Hematopoietic multipotent progenitor cell (in vitro differentiated cells): ENCODE data around the gene LARP6. TPM values are rescaled to one million over a fixed set of nuclear protein-coding genes. Genes with fewer than 3 reads are reported as not detected.
"Not testable (repeated sequence)": the region's sequence is repeated elsewhere in the genome, so short reads cannot be mapped to it uniquely, and the experiment has no call there.

Source experiments
- DNase-seq, 3 donors: peaks; one replicate each; pipeline ENCODE4 v3.0.0-alpha.2; 2011 to 2015; ENCODE audit warnings: low read depth in 2 of 3, low spot score in 2 of 3
- total RNA-seq: library from RNA; depleted of rRNA; stranded (reverse); fragments of >200 nt; gene quantifications from one replicate; pipeline ENCODE4 v1.2.3, GENCODE V29; 2012

The LARP6 gene
- total RNA-seq, 1 donor, result 1.3 TPM

DNA sequence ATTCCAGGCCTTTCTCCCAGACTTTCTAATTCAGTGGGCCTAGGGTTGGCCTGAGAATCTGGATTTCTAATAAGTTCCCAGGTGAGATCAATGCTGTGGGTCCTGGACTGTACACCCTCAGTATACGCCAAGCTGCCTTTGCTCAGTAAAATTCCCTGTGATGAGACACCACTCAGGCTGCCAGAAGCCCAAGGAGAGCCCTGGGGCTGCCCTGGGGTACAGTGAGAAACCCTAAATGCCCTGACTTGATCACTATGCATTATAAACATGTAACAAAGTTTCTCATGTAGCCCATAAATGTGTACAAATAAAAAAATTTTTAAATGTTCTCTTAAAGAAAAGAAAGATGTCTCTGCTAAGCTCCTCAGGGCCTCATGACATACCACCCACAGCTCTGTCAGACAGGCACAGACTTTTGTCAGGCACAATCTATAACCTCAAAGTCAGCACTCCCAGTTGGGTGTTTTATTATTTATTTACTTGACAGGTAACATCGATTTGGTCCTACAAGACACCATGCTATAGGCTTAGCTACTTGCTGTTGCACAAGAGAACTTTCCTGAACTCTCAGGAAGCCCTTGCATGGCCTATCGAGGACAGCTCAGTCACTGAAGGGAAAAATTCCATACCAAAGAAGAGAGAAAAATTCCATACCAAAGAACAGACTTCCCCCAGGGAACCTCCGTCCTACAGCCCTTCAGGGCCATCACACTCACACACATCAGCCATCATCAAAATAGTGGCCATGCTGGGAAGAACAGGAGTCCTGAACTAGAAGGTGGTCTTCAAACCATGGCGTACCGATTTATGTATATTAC, 22.7 kb downstream of the LARP6 start:
- no peak for DNase-seq

DNA sequence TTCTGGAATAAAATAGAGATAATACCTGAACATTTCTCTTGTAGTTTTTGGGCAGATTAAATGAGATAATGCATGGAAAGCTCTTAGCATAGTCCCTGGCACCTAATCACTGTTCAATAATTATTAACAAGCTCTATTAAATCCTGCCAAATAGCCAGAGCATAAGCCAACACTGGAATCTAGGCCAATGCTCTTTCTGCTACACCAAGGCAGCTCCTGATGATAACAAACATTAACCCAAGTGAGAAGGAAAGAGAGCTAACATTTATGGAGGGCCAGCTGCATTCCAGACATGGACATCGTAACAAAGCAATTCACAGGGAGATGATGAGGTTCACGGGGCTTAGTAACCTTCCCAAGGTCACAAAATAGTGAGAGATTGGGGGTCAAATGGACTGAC, 23.3 kb downstream of the LARP6 start:
- no peak for DNase-seq

DNA sequence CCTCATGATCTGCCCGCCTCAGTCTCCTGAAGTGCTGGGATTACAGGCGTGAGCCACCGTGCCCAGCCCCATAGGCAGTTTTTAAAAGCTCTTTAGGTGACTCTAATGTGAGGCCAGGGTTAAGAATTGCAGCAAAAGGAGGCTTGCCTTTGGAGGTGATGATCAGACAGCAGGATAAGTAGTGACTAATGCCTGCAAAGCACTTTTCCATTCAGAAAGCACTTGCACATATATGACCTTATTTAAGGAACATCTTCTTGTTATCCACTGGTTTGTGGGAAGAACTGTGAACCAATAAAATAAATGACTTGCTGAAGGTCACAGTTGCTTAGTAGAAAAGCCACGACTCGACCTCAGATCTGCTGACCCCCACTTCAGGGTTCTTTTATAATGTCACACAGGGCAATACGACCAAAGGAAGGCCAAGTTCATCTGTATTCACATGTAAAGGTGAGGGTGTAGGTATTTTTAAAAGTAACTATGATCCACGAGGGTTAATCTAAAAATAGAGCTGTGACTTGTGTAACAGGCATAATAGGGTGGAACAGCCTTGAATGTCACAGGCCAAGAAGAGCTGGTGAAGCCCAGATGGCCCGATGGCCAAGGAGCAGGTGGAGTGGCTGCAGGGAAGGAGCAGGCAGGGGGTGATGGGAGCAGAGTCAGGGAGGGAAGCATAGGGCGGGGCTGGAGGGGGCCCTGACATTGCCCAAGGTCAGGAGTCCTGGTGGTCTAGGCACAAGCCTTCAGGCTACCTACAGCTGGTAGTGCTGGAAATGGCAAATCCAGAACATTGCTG, 24.4 kb downstream of the LARP6 start:
- DNase-seq, result no peak

DNA sequence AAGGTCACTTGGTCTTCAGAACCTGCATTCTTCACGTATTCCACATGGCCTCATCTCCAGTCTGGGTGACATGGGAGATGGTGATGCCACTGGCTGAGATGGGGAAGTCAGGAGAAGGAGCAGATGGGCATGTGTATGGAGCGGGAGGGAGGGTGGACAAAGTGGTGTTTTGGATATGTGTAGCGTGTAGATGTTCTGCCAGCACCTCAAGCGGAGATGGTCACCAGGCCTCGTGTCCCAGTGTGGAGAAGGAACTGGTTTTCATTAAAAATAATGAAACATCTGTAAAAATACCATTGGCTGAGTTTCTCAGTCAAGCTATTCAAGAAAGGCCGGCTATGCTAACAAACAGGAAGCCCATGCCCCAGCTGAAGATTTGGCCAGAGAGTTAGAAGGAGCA, 26.2 kb downstream of the LARP6 start:
- DNase-seq, result no peak

- DNase-seq, result no peak
Measured at GRCh38 chr15:70826634-70827033, 27.3 kb downstream of the LARP6 start.

GRCh38 chr15:70825841-70826240, 28.1 kb downstream of the LARP6 start:
- DNase-seq, result no peak

- DNase-seq, result no peak
Measured at GRCh38 chr15:70823196-70823595, 30.8 kb downstream of the LARP6 start.

- no peak for DNase-seq
Measured at GRCh38 chr15:70820214-70820613, 33.7 kb downstream of the LARP6 start.

DNA sequence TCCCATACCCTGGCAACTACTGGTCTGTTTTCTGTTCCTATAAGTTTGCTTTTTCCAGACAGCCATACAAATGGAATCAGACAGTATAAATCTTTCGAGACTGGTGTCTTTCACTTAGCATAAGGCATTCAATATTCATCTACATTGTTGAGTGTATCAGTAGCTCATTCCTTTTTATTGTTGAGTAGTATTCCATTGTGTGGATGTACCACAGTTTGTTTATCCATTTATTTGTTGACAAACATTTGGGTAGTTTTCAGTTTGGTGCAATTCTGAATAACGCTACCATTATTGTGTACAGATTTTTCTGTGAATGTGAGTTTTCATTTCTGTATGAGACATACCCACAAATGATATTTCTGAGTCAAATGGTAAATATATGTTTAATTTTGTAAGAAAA, 35.4 kb downstream of the LARP6 start:
- DNase-seq, result no peak

DNA sequence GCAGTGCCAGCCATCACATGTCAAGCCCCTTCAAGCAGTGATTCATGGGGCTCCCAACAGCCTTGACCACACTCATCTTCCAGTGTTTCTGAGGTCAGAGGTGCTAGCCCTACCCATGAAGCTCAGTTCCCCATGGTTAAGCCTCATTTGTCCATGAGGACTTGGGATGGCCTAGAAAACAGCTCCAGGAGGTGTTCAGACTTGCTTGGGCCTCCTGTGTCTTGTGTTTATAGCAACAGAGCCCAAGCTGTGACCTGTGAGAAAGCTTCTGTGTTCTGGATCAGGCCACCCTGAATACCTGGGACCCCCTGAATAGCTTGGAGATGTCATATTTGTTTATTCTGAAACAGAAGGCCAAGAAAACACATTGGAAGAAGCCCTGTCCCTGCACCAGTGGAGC, 36.7 kb downstream of the LARP6 start:
- no peak for DNase-seq

DNA sequence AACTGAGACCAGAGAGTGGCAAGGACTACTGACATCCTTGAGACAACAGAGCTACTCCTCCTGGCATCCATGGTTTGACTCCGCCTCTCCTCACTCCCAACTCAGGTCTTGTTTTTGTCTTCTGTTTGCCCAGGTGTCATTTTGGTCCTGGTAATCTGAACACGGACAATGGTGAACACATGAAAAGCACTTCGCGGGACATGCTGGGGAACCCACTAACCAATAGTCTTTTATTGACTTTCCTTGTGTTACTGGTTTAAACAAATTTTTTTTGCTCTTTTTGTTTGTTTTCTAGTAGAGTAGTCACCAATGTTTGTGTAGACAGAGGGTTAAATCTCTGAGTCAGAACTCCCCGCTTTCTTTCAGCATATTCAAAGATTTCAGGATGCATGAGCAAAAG, 38.4 kb downstream of the LARP6 start:
- DNase-seq, result no peak

DNA sequence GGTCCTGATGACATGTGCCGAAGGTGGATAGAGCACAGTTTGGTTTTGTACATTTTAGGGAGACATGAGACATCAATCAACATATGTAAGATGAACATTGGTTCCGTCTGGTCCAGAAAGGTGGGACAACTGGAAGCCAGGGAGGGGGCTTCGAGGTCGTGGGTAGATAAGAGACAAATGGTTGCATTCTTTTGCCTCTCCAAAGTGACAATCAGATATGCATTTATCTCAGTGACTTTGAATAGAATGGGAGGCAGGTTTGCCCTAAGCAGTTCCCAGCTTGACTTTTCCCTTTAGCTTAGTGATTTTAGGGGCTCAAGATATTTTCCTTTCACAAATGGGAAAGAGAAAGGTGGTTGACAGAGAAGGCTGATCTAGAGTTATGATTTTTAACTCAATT, 38.9 kb downstream of the LARP6 start:
- not testable (repeated sequence) for DNase-seq

GRCh38 chr15:70812827-70813364, 41.1 kb downstream of the LARP6 start:
- DNase-seq, result no peak

DNA sequence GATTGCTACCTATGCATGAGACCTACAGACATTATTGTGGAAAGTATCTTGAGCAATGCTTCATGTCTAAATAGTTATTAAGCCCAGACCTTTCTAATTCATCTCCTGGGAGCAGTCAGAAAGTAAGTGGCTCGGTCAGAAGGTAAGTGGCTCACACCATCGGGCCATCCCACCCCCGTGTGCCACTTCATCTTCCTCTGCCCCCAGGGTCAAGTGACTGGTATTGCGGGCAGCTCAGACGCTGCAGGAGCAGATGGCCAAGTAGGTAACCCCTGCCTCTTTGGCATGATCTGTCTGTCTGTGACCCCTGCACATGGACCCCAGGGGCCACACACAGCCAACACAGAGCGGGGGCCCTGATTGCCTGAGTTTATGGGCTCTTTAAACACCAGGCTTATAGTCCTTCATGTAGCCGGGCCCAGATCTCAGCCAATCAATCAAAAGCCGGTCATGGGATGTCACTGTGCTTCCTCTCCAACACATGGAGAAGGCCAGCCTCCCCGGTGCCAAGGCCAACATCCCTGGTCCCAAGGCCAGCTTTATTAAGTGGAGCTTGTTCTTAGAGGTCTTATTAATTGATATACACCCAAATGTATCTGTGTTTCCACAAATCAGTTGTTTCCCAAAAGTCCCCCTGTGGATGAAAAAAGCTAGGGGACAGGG, 42.9 kb downstream of the LARP6 start:
- no peak for DNase-seq

DNA sequence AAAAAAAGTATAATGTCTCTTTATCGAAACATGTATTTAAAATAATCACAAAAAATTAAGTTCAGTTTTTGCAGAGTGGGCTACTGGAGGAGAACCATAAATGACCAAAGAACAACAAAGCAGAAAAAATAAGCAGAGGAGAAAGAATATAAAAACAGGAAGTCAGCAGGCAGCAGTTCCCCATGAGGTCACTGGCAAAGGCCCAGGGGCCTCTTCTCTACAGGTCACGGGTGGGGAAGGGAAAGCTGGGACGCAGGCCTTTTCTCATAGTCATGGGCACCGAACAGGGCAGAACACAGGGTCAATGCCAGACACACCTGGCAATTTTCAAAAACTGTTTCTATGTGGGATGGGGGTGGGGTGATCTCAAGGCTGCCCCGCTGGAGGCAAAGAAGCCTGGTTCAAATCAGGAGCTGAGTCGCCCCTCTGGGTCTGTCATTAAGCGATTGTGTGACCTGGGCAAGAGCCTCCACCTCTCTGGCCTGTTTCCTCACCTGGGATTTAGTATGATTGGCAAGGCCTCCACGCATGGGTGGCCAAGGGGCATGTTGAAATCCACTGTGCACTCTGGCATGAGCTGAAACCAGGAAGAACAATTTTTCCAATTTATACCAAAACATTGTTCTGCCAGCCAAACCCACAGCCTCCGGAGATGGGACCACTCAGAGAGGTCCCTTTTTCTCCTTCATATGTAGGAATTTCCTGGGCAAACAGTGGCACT, 46.8 kb downstream of the LARP6 start:
- DNase-seq, result peak in 2 of 3 donors; percentile 23 to 45

DNA sequence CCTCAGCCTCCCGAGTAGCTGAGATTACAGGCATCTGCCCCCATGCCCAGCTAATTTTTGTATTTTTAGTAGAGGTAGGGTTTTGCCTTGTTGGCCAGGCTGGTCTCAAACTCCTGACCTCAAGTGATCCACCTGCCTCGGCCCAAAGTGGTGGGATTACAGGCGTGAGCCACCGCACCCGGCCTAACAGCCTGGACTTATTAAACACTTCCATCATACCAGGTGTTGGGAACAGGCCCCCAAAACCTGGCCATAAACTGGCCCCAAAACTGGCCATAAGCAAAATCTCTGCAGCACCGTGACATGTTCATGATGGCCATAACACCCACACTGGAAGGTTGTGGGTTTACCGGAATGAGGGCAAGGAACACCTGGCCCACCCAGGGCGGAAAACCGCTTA, 49.6 kb downstream of the LARP6 start:
- not testable (repeated sequence) for DNase-seq

- DNase-seq, result no peak
Measured at GRCh38 chr15:70802629-70803028, 51.3 kb downstream of the LARP6 start.

DNA sequence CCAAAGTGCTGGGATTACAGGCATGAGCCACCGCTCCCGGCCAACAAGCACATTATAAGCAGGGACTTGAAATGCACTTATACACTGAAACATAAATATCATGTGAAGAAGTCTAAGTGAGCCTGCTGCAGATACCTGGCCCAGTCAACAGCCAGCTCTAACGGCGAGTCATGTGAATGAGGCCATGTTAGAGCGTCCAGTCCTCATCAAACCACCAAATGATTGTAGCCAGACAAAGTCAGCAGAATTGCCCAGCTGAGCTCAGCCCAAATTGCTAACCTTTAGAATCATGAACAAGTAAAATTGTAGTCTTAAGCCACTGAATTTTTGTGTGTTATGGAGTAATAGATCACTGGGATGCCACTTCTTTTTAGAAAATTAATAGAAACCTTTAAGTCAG, 52.8 kb downstream of the LARP6 start:
- DNase-seq, result no peak

- no peak for DNase-seq
Measured at GRCh38 chr15:70799667-70800450, 54.1 kb downstream of the LARP6 start.

GRCh38 chr15:70797464-70797863, 56.5 kb downstream of the LARP6 start:
- no peak for DNase-seq
